Heart left ventricle (tissue), 16 donors: ENCODE measurements around the gene NGEF. TPM values are rescaled to one million over a fixed set of nuclear protein-coding genes. Genes with fewer than 3 reads are reported as not detected.
"Not testable (repeated sequence)": the region's sequence is repeated elsewhere in the genome, so short reads cannot be mapped to it uniquely, and the experiment has no call there.

Experiments
- ATAC-seq, 4 donors: fragments of 200-7000 bp; cut with Tn5 transposase; one replicate each; pipeline ENCODE4 v1.9.1; 2020 to 2022; ENCODE audit warnings: moderate library complexity in 4 of 4, mild to moderate bottlenecking in 3 of 4, moderate number of reproducible peaks in 1 of 4
- DNase-seq, 5 donors: peaks; one replicate each; pipeline ENCODE4 v3.0.0-alpha.2; 2020
- H3K27ac ChIP-seq, 12 donors: fragments of 200-600 bp; sonication (generic) in 4 of 12; one replicate each; pipeline versions ENCODE4 v1.5.0 to v1.8.0; 2016 to 2022; ENCODE audit warnings: mild to moderate bottlenecking in 2 of 12
- H3K27me3 ChIP-seq, 9 donors: fragments of 200-600 bp; sonication (generic) in 2 of 9; one replicate each; pipeline versions ENCODE4 v1.5.1 to v1.8.0; 2016 to 2022; ENCODE audit warnings: mild to moderate bottlenecking in 3 of 9
- H3K36me3 ChIP-seq, 9 donors: fragments of 200-600 bp; sonication (generic) in 2 of 9; one replicate each; pipeline versions ENCODE4 v1.5.0 to v1.8.0; 2018 to 2022; ENCODE audit warnings: mild to moderate bottlenecking in 2 of 9
- H3K4me1 ChIP-seq, 12 donors: fragments of 200-600 bp; sonication (generic) in 4 of 12; one replicate each; pipeline versions ENCODE4 v1.5.0 to v1.8.0; 2016 to 2022; ENCODE audit warnings: mild to moderate bottlenecking in 3 of 12
- H3K4me3 ChIP-seq, 12 donors: fragments of 200-600 bp; sonication (generic) in 4 of 12; one replicate each; pipeline versions ENCODE4 v1.5.0 to v1.8.0; 2017 to 2022; ENCODE audit warnings: mild to moderate bottlenecking in 9 of 12, moderate library complexity in 4 of 12
- H3K9me3 ChIP-seq, 12 donors: fragments of 200-600 bp; sonication (generic) in 4 of 12; one replicate each; pipeline versions ENCODE4 v1.5.0 to v1.8.0; 2016 to 2022; ENCODE audit warnings: mild to moderate bottlenecking in 1 of 12
- CTCF ChIP-seq, 12 donors: fragments of 200-600 bp; sonication (generic) in 4 of 12; IDR thresholded peaks; one replicate each; pipeline versions ENCODE4 v1.5.0 to v1.8.0; 2018 to 2022; ENCODE audit warnings: antibody characterized with exemption in 12 of 12, mild to moderate bottlenecking in 5 of 12
- POLR2A ChIP-seq, 2 donors: fragments of 450-650 bp; IDR thresholded peaks; one replicate each; pipeline ENCODE4 v1.6.1; 2017; ENCODE audit warnings: antibody characterized with exemption in 2 of 2, mild to moderate bottlenecking in 2 of 2, moderate library complexity in 2 of 2
- WGBS, 4 donors: extraction: QIAGEN DNeasy Blood & Tissue Kit in 2 of 4; methylation state at CpG; one replicate each; pipeline versions ENCODE4 v1.1.5 to v1.1.7; 2013 to 2018; 5-methylcytosine and 5-hydroxymethylcytosine counted together
- intact Hi-C, 10 donors: fragments of 100-400 bp; cut with DNase I; formaldehyde crosslinking; loops; one replicate each; pipeline versions ENCODE4 v1.11.1 to v1.14.2; 2022
- polyA plus RNA-seq, 2 donors: library from polyadenylated mRNA; stranded (reverse); fragments of 200-250 nt; gene quantifications; one replicate each; pipeline ENCODE4 v1.2.3, GENCODE V29; 2013
- total RNA-seq, 9 donors: library from RNA; depleted of rRNA in 2 of 9; stranded (reverse); fragments of >200 nt in 2 of 9; fragmentation: NEBNext Ultra II Directional in 3 of 9; extraction: Animal tissue kit (Norgen Biotek cat#: 25700) in 3 of 9; gene quantifications; one replicate each; pipeline versions ENCODE4 v1.1.0 to v1.2.4, GENCODE V29; 2016 to 2023
- donor health status: ischemic (EF 13 %, LVEDD 7.1; RV severe dilation, severe dysfunction).
- donor health status: healthy with polysubstance abuse.
- donor health status: DM: no; HTN: yes; CAD: no.
- donor health status: DM: no; HTN: no; CAD: no.
- donor health status: ischemic (EF 25% LVEDD 6.9; RV normal size, moderate dysfunction).
- donor health status: ischemic (EF 25% LVEDD 5.7; RV mildly dilated, moderate dysfunction).
- donor health status: healthy.
- donor health status: DM: yes; HTN: yes; CAD: no.
- donor health status: ischemic (EF 35%, LVEDD 5.7; RV mildly dilated, moderate dysfunction).
- donor health status: nonischemic (EF 11% LVEDD 7.7; RV severe dilation, severe dysfunction).
- donor health status: DM: yes; HTN: yes; CAD: no.
- donor health status: PGD.
- donor health status: ischemic (EF 29% LVEDD 5.4; RV normal size, mild dysfunction).
- donor health status: nonischemic (EF 23%, LVEDD 6.1; RV moderate dilation, normal function).

The NGEF gene
- total and polyA plus RNA-seq, 11 donors = 0.15 to 0.62 (median 0.42) TPM; not detected in 4

GRCh38 chr2:233020454-233020853, 7.4 kb upstream of the NGEF start:
- DNase-seq (no peak), ATAC-seq (no peak)
- no peaks in the 10 kb centered on the region for H3K36me3 ChIP-seq
- peaks cover 0 to 20% (median 4%) of the 10 kb centered on the region in 12 donors for H3K9me3 ChIP-seq
- H3K4me3 ChIP-seq = no peak overlapping the region
- H3K27ac ChIP-seq = no peak overlapping the region
- H3K4me1 ChIP-seq = no peaks in the 10 kb centered on the region
- TF ChIP-seq POLR2A (IDR thresholded peaks at IDR 0.05) (no peak), CTCF (IDR thresholded peaks at IDR 0.05) (no peak)
- WGBS, 4 donors = 68 to 89% (median 76%) methylated on average over 2 of the region's 2 CpGs
- intact Hi-C loops = loop anchor here in 2 of 10 donors (10.0 kb wide), 3 partner anchors 136 to 416 kb away; no protein-coding TSS in a partner anchor
- H3K27me3 ChIP-seq = no peaks in the 10 kb centered on the region

- not testable (repeated sequence) for H3K27me3 ChIP-seq, H3K4me3 ChIP-seq, H3K36me3 ChIP-seq, DNase-seq, H3K4me1 ChIP-seq, ATAC-seq, H3K27ac ChIP-seq
- intact Hi-C loops = loop anchor here in 3 of 10 donors (10.0 kb wide), 4 partner anchors 135 to 415 kb away; no protein-coding TSS in a partner anchor
- WGBS, 4 donors = 89 to 93% (median 91%) methylated on average over 4 of the region's 4 CpGs
- H3K9me3 ChIP-seq = peaks cover 0 to 20% (median 4%) of the 10 kb centered on the region in 12 donors
Observed at GRCh38 chr2:233019610-233020009, 6.6 kb upstream of the NGEF start.

GRCh38 chr2:233017947-233018346, 4.9 kb upstream of the NGEF start:
- H3K36me3 ChIP-seq = no peaks in the 10 kb centered on the region
- DNase-seq (no peak), ATAC-seq (no peak)
- TF ChIP-seq POLR2A (IDR thresholded peaks at IDR 0.05) (no peak), CTCF (IDR thresholded peaks at IDR 0.05) (no peak)
- no peaks in the 10 kb centered on the region for H3K4me1 ChIP-seq
- intact Hi-C loops = loop anchor here in 1 of 10 donors (10.0 kb wide), 1 partner anchor 153 kb away; no protein-coding TSS in a partner anchor
- no peak overlapping the region for H3K27ac ChIP-seq
- H3K27me3 ChIP-seq = no peaks in the 10 kb centered on the region
- no peak overlapping the region for H3K4me3 ChIP-seq
- H3K9me3 ChIP-seq = peaks cover 0 to 20% (median 4%) of the 10 kb centered on the region in 12 donors
- WGBS, 4 donors = 90 to 97% (median 95%) methylated on average over 1 of the region's 1 CpG

- peaks cover 0 to 7% (median 0%) of the 10 kb centered on the region in 12 donors for H3K4me1 ChIP-seq
- DNase-seq = no peak
- no peak for ATAC-seq
- intact Hi-C loops = loop anchor here in 1 of 10 donors (10.0 kb wide), 1 partner anchor 150 kb away; no protein-coding TSS in a partner anchor
- WGBS, 4 donors = 97 to 100% (median 97%) methylated on average over 1 of the region's 1 CpG
- no peaks in the 10 kb centered on the region for H3K36me3 ChIP-seq
- no peak overlapping the region for H3K27ac ChIP-seq
- H3K9me3 ChIP-seq = peaks cover 0 to 20% (median 4%) of the 10 kb centered on the region in 12 donors
- no peaks in the 10 kb centered on the region for H3K27me3 ChIP-seq
- H3K4me3 ChIP-seq = no peak overlapping the region
- TF ChIP-seq CTCF (IDR thresholded peaks at IDR 0.05) (no peak), POLR2A (IDR thresholded peaks at IDR 0.05) (no peak)
Observed at GRCh38 chr2:233015019-233015645, 2.1 kb upstream of the NGEF start.
